H7 (cell line): Measurements from ENCODE around the gene GPR39. TPM values are rescaled to one million over a fixed set of nuclear protein-coding genes. Genes with fewer than 3 reads are reported as not detected.

ENCODE experiments used
- DNase-seq: peaks from one replicate; pipeline ENCODE4 v3.0.0; 2012
- H3K27me3 ChIP-seq: 2 replicates; pipeline ENCODE4 v1.6.0; 2011; ENCODE audit warnings: mild to moderate bottlenecking, low read length; ENCODE audit not compliant: control insufficient read depth, insufficient read depth
- H3K36me3 ChIP-seq: replicated peaks from 2 replicates; pipeline ENCODE4 v1.5.1; 2011; ENCODE audit warnings: low read length; ENCODE audit not compliant: control insufficient read depth, insufficient read depth
- H3K4me3 ChIP-seq: 2 replicates; pipeline ENCODE4 v1.5.1; 2011; ENCODE audit warnings: low read depth, mild to moderate bottlenecking, control low read depth, low read length, moderate library complexity; ENCODE audit not compliant: insufficient read depth
- total RNA-seq: library from RNA; depleted of rRNA; stranded (reverse); fragments of >200 nt; shearing (Covaris generic); gene quantifications from 2 replicates; pipeline ENCODE4 v1.2.3, GENCODE V29; 2014; rRNA removed

Gene GPR39
- total RNA-seq = 0.85 and 6.2 TPM in 2 replicates

DNA sequence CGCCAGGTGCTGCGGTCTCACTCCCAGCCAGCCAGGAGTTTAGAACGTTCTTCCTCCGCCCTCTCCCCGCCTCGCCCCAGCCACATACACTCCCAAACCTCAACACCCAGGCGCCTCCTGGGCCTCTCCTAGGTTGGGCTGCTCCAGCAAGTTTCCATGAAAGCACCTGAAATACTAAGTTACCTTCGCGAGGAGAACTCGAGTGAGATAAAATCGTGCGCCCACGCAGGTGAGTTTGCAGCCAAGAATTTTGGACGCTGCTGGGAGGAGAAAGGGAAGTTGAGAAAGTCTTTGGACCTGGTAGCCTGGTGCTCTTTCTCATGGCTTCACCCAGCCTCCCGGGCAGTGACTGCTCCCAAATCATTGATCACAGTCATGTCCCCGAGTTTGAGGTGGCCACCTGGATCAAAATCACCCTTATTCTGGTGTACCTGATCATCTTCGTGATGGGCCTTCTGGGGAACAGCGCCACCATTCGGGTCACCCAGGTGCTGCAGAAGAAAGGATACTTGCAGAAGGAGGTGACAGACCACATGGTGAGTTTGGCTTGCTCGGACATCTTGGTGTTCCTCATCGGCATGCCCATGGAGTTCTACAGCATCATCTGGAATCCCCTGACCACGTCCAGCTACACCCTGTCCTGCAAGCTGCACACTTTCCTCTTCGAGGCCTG is at the start of gene GPR39:
TSS of gene GPR39 (plus strand) at position 83 of the 673 bp plus-strand sequence.
- Histone ChIP-seq H3K27me3 (peaks cover 47% of the 10 kb centered on the region), H3K36me3 (no peaks in the 10 kb centered on the region), H3K4me3 (peak within 1 kb of the TSS; percentile 52)
- DNase-seq = no peak

DNA sequence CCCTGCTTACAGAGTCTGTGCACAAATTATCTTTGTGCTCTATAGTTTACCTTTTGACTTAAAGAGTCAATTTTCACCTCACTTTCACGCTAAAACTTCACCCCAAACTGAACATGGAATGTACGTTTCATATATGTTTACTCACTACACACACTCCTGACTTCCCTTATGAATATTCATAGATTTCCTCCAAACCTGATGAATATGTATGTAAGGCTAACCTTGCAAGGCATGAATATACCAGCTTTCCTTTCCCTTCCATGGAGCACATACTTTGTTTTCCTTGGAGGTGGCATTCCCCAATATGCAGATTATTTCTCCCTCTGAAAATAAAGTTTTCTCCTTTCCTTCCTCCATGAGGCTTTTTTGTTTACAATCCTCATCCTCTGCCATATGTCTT is 48.4 kb upstream of the GPR39 start:
- Histone ChIP-seq H3K36me3 (no peaks in the 10 kb centered on the region), H3K4me3 (no peak overlapping the region), H3K27me3 (no peaks in the 10 kb centered on the region)
- DNase-seq = no peak

DNA sequence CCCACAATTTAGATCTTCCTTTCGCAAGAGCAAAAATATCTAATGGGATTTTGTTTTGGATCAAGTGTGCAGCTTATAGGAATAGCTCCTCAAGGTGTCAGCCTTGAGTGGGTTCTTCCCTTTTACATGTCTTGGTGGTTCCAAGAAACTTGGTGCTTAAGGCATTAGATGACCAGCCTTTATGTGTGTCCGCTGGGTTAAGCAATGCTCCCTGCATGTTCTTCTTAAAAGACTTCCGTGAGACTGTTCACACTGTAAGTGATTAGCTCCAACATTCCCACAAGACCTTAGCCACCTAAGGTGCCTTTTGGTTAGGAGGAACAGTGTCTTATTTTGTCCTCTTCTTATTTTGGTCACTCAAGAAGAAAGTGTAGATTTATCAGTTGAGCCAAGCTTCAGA is 44.3 kb upstream of the GPR39 start:
- Histone ChIP-seq H3K36me3 (no peaks in the 10 kb centered on the region), H3K27me3 (no peaks in the 10 kb centered on the region), H3K4me3 (no peak overlapping the region)
- no peak for DNase-seq

- Histone ChIP-seq H3K27me3 (no peaks in the 10 kb centered on the region), H3K36me3 (no peaks in the 10 kb centered on the region), H3K4me3 (no peak overlapping the region)
- no peak for DNase-seq
Observed at GRCh38 chr2:132373391-132374135, 43.0 kb upstream of the GPR39 start.

DNA sequence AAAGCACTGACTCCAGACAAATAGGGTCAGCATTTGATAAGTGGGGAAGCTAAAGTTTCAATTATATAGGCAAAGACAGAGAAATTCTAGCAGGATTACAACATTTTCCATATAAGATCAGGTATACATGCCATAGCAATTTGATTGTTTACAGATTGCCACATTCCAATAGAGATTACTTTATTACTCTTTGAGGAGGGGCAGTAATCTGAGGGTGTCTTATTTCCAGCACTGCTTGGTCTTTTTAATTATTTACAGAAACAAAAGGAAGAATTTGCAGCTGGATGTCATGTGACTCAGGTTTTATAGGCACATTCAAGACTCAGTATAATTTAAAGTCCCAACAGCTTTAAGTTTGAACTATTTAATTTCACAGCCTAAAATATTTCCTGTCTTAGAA is 42.5 kb upstream of the GPR39 start:
- no peak for DNase-seq
- H3K4me3 ChIP-seq = no peak overlapping the region
- no peaks in the 10 kb centered on the region for H3K36me3 ChIP-seq
- no peaks in the 10 kb centered on the region for H3K27me3 ChIP-seq

DNA sequence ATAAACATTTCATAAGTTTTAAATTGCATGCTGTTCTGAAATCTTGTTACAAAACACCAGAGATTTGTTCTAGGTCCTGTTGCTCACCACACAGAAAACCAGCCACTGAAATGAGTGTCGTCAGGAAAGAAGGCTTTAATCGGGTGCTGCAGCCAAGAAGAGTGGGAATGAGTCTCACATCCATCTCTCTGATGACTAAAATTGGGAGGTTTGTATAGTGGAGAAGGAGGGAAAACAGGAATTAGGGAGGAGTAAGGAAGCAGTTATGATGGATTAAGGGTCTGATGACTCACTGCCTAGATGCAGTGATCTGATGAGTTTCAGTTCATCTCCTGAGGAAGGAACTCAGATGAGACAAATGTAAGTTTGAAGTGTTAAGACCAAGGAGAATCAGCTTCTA is 42.1 kb upstream of the GPR39 start:
- Histone ChIP-seq H3K36me3 (no peaks in the 10 kb centered on the region), H3K27me3 (no peaks in the 10 kb centered on the region), H3K4me3 (no peak overlapping the region)
- DNase-seq = no peak

DNA sequence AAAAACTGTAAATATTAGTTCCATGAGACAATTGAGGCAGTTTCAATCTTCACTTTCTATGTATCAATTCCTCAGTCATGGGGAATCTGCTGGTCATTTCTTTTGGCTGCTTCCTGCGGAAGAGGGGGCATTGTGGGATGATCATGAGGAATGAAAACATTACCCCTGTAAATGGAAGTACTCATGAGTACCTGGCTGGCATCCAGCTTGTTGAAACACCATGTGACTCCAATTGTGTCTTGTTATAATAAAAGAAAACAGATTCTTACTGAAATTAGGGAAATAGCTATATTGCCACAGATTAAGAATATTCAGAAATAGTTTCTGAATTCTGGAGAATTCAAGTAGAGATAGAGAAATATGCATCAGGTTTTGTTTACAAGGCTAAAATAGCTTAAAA is 41.6 kb upstream of the GPR39 start:
- Histone ChIP-seq H3K27me3 (no peaks in the 10 kb centered on the region), H3K4me3 (no peak overlapping the region), H3K36me3 (no peaks in the 10 kb centered on the region)
- no peak for DNase-seq

DNA sequence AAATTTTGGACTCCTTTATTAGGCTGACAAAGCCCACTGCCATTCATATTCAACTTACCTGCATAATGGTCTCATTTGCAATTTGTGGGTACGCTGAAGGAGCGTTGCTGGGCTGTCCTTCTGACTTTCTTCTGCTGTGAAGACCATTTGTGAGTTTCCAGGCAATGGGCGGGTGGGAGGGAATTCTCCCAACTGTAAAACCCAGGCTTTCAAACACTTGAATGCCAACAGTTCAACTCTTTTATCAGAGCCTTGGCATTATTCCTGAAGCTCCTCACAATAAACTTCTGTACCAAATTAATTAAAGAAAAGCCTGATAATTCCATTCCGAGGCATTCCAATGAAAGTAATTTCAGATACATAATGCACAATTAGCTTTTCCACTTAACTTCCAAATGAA is 35.2 kb upstream of the GPR39 start:
- H3K4me3 ChIP-seq = no peak overlapping the region
- H3K27me3 ChIP-seq = no peaks in the 10 kb centered on the region
- H3K36me3 ChIP-seq = no peaks in the 10 kb centered on the region
- no peak for DNase-seq

DNA sequence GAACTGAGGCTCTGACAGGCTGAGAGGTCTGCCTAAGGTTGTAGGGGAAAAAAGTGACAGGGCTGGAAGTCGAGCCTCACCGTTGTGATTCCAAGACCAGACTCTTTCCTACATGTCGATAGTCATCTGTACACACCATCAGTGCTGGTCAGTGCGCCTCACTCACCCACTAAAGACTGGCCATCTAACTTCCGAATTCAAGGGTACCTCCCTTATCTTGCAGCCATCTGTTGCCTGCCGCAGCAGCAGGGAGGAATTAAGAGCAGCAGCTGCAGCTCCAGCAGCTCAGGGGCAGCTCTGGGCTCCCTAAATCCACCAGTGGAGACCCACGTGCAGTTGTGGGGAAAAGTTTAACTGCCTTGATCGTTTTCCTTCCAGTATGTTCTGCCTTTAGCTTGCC is 32.6 kb upstream of the GPR39 start:
- Histone ChIP-seq H3K4me3 (no peak overlapping the region), H3K36me3 (no peaks in the 10 kb centered on the region), H3K27me3 (no peaks in the 10 kb centered on the region)
- no peak for DNase-seq

GRCh38 chr2:132384491-132385151 is 32.0 kb upstream of the GPR39 start:
- no peak overlapping the region for H3K4me3 ChIP-seq
- H3K36me3 ChIP-seq = no peaks in the 10 kb centered on the region
- no peak for DNase-seq
- no peaks in the 10 kb centered on the region; the same call in 1 of the 2 replicates for H3K27me3 ChIP-seq

GRCh38 chr2:132387126-132387525 is 29.5 kb upstream of the GPR39 start:
- Histone ChIP-seq H3K27me3 (peaks cover 3% of the 10 kb centered on the region; the same call in 1 of the 2 replicates), H3K4me3 (no peak overlapping the region), H3K36me3 (no peaks in the 10 kb centered on the region)
- DNase-seq = no peak

GRCh38 chr2:132390076-132390475 is 26.5 kb upstream of the GPR39 start:
- no peaks in the 10 kb centered on the region for H3K36me3 ChIP-seq
- peaks cover 3% of the 10 kb centered on the region; the same call in 1 of the 2 replicates for H3K27me3 ChIP-seq
- DNase-seq = no peak
- no peak overlapping the region for H3K4me3 ChIP-seq

- no peak for DNase-seq
- H3K27me3 ChIP-seq = peaks cover 3% of the 10 kb centered on the region; the same call in 1 of the 2 replicates
Observed at GRCh38 chr2:132391378-132391777, 25.2 kb upstream of the GPR39 start.

GRCh38 chr2:132392221-132392620 is 24.4 kb upstream of the GPR39 start:
- Histone ChIP-seq H3K36me3 (no peaks in the 10 kb centered on the region), H3K4me3 (no peak overlapping the region), H3K27me3 (peaks cover 3% of the 10 kb centered on the region; the same call in 1 of the 2 replicates)
- DNase-seq = peak; percentile 19

More at GRCh38 chr2:132391378-132391777, 25.2 kb upstream of the GPR39 start:
- Histone ChIP-seq H3K4me3 (no peak overlapping the region), H3K36me3 (no peaks in the 10 kb centered on the region)

DNA sequence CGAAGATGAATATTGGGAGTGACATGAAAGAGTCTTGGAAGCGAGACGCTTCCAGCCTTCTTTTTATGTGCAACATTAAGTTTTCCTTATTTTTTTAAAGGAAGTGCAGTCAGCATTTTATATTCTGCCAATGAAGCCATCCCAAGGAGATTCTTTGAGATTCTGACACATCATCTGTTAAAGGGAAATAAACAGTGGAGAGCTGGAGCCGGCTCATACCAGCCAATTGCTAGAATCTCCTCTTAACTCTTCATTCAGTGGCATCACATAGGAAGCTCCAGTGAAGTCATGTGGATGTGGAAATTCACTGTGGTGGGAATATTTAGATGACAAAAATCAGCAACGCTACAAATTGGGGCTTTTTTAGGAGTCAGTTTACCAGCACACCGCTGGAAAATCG is 23.7 kb upstream of the GPR39 start:
- Histone ChIP-seq H3K27me3 (peaks cover 3% of the 10 kb centered on the region; the same call in 1 of the 2 replicates), H3K4me3 (no peak overlapping the region), H3K36me3 (no peaks in the 10 kb centered on the region)
- DNase-seq = no peak
